ENCODE results near the gene COQ5. TPM values are rescaled to one million over a fixed set of nuclear protein-coding genes. Genes with fewer than 3 reads are reported as not detected.

Gene COQ5
- total RNA-seq, 1 donor from 2014 or later, result 31.6 TPM

GRCh38 chr12:120453977-120454376 lies 75.0 kb downstream of the COQ5 start:
- no peak for DNase-seq (ENCODE audit: low spot score)

Other genes starting within 250 kb of the COQ5 start
- gene RNU4-2, start 237.3 kb downstream of the COQ5 start, total RNA-seq, result 5,171 TPM
- 1,216 TPM for gene RNU4-1, start 235.9 kb downstream of the COQ5 start, total RNA-seq
- gene SIRT4, start 226.8 kb downstream of the COQ5 start, total RNA-seq, result 3.8 TPM
- 4.7 TPM for gene PLA2G1B, start 201.4 kb downstream of the COQ5 start, total RNA-seq
- gene MSI1, start 160.0 kb downstream of the COQ5 start, total RNA-seq, result 2.6 TPM
- gene COX6A1, start 91.0 kb downstream of the COQ5 start, total RNA-seq, result 375 TPM
- 16.1 TPM for gene TRIAP1, start 82.8 kb downstream of the COQ5 start, total RNA-seq
- 30.2 TPM for gene GATC, start 82.7 kb downstream of the COQ5 start, total RNA-seq
- 134 TPM for gene SRSF9, start 59.4 kb downstream of the COQ5 start, total RNA-seq
- gene DYNLL1, start 33.0 kb downstream of the COQ5 start, total RNA-seq, result 393 TPM
- gene RNF10, start 5.2 kb upstream of the COQ5 start, total RNA-seq, result 195 TPM
- 50.9 TPM for gene POP5, start 52.2 kb upstream of the COQ5 start, total RNA-seq
- 2.3 TPM for gene CABP1, start 111.5 kb upstream of the COQ5 start, total RNA-seq
- gene MLEC, start 158.0 kb upstream of the COQ5 start, total RNA-seq, result 335 TPM
- 51.7 TPM for gene UNC119B, start 181.3 kb upstream of the COQ5 start, total RNA-seq
- 36.9 TPM for gene ACADS, start 196.7 kb upstream of the COQ5 start, total RNA-seq

Data from mucosa of gallbladder (tissue), 1 donor.